Neural progenitor cell (in vitro differentiated cells): Measurements from ENCODE around the gene PAX5. TPM values are rescaled to one million over a fixed set of nuclear protein-coding genes. Genes with fewer than 3 reads are reported as not detected.

ENCODE experiments used
- DNase-seq: peaks from one replicate; pipeline ENCODE4 v3.0.0-alpha.2; 2016; ENCODE audit warnings: low spot score
- H2AFZ ChIP-seq: fragments of 200-600 bp; sonication (generic); replicated peaks from 2 replicates; pipeline ENCODE4 v1.6.1; 2016; ENCODE audit warnings: antibody characterized with exemption
- H3F3A ChIP-seq: fragments of 200-600 bp; sonication (generic); 2 replicates; pipeline ENCODE4 v1.6.1; 2016; ENCODE audit warnings: antibody characterized with exemption, low read depth
- H3K27ac ChIP-seq: fragments of 200-600 bp; sonication (generic); 2 replicates; pipeline ENCODE4 v1.5.1; 2016; ENCODE audit warnings: mild to moderate bottlenecking
- H3K27me3 ChIP-seq: fragments of 200-600 bp; sonication (generic); 2 replicates; pipeline ENCODE4 v1.6.1; 2016; ENCODE audit warnings: mild to moderate bottlenecking, moderate library complexity
- H3K36me3 ChIP-seq: fragments of 200-600 bp; sonication (generic); 2 replicates; pipeline ENCODE4 v1.5.1; 2016
- H3K4me1 ChIP-seq: fragments of 200-600 bp; sonication (generic); 2 replicates; pipeline ENCODE4 v1.6.1; 2016; ENCODE audit warnings: mixed run types
- H3K4me2 ChIP-seq: fragments of 200-600 bp; sonication (generic); 2 replicates; pipeline ENCODE4 v1.6.1; 2016
- H3K4me3 ChIP-seq: fragments of 200-600 bp; sonication (generic); 2 replicates; pipeline ENCODE4 v1.5.1; 2016
- H3K79me2 ChIP-seq: fragments of 200-600 bp; sonication (generic); 2 replicates; pipeline ENCODE4 v1.6.1; 2016; ENCODE audit warnings: low read depth
- H3K9ac ChIP-seq: fragments of 200-600 bp; sonication (generic); 2 replicates; pipeline ENCODE4 v1.6.1; 2016
- H3K9me3 ChIP-seq: fragments of 200-600 bp; sonication (generic); 2 replicates; pipeline ENCODE4 v1.5.1; 2016; ENCODE audit warnings: low read depth
- H4K20me1 ChIP-seq: fragments of 200-600 bp; sonication (generic); 2 replicates; pipeline ENCODE4 v1.6.1; 2016; ENCODE audit warnings: low read depth
- H3K27ac Mint-ChIP-seq: 3 replicates; pipeline ENCODE4 v1.8.0; 2021; ENCODE audit warnings: mixed read lengths
- H3K27me3 Mint-ChIP-seq: 2 replicates; pipeline ENCODE4 v1.8.0; 2022; ENCODE audit warnings: low read depth, mild to moderate bottlenecking, inconsistent platforms, moderate library complexity, mixed read lengths; ENCODE audit not compliant: insufficient read depth
- H3K36me3 Mint-ChIP-seq: 3 replicates; pipeline ENCODE4 v1.8.0; 2021; ENCODE audit warnings: mixed read lengths
- H3K4me1 Mint-ChIP-seq: 3 replicates; pipeline ENCODE4 v1.8.0; 2021; ENCODE audit warnings: mixed read lengths
- H3K4me3 Mint-ChIP-seq: 3 replicates; pipeline ENCODE4 v1.8.0; 2021; ENCODE audit warnings: mild to moderate bottlenecking, moderate library complexity, mixed read lengths
- H3K9me3 Mint-ChIP-seq: 3 replicates; pipeline ENCODE4 v1.8.0; 2020; ENCODE audit warnings: mixed read lengths
- EZH2 ChIP-seq: fragments of 200-600 bp; sonication (generic); IDR thresholded peaks from 2 replicates; pipeline ENCODE4 v1.6.1; 2017; ENCODE audit warnings: antibody characterized with exemption, mild to moderate bottlenecking, moderate library complexity
- EZH2phosphoT487 ChIP-seq: fragments of 200-600 bp; sonication (generic); IDR thresholded peaks from 2 replicates; pipeline ENCODE4 v1.6.1; 2017; ENCODE audit warnings: antibody characterized with exemption
- total RNA-seq: library from RNA; depleted of rRNA; stranded (reverse); fragments of >200 nt; gene quantifications from 2 replicates; pipeline ENCODE4 v1.2.3, GENCODE V29; 2015; ENCODE audit warnings: low replicate concordance
- TF ChIP-seq, protein P1 (sequence below): fragments of 200-600 bp; sonication (generic); IDR thresholded peaks from 2 replicates; pipeline ENCODE4 v1.5.1; 2017; ENCODE audit warnings: antibody characterized with exemption, mild to moderate bottlenecking

The PAX5 gene
- total RNA-seq, 1 donor from 2014 or later = not detected

DNA sequence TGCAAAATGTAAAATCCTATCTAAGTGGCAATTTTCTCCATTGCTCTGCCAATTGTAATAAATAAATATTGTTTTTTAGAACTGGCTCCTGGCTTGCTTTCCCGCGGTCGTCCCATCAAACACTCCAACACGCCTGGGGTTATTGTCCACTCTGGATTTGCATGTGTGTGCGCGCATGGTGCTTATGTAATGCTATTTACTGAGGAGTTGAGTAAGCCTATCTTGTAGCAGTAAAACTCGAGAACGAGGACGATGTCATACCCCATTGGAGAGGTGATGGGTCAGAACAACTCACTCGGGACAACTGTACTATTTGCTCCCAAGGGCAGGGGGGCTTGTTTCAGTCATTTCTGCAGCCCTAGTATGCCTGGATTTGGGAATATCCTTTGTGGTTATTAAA lies 220.9 kb downstream of the PAX5 start:
- no peaks in the 10 kb centered on the region for H3K9me3 ChIP-seq
- H3F3A ChIP-seq = no peaks in the 10 kb centered on the region
- no peak overlapping the region for H3K4me3 Mint-ChIP-seq
- no peak overlapping the region for H3K9ac ChIP-seq
- H3K4me1 ChIP-seq = peaks cover under 1% of the 10 kb centered on the region
- peaks cover 9% of the 10 kb centered on the region for H3K27me3 Mint-ChIP-seq
- H3K27ac Mint-ChIP-seq = no peak overlapping the region
- H4K20me1 ChIP-seq = no peaks in the 10 kb centered on the region
- H3K4me2 ChIP-seq = no peak overlapping the region
- H3K4me1 Mint-ChIP-seq = peaks cover 4% of the 10 kb centered on the region
- no peak for DNase-seq
- H3K4me3 ChIP-seq = no peak overlapping the region
- peaks cover 9% of the 10 kb centered on the region for H3K27me3 ChIP-seq
- H3K27ac ChIP-seq = no peak overlapping the region
- H3K36me3 Mint-ChIP-seq = no peaks in the 10 kb centered on the region
- H3K9me3 Mint-ChIP-seq = peaks cover 2% of the 10 kb centered on the region
- TF ChIP-seq EZH2phosphoT487 (no peak), EZH2 (no peak)
- TF ChIP-seq, protein P1, sequence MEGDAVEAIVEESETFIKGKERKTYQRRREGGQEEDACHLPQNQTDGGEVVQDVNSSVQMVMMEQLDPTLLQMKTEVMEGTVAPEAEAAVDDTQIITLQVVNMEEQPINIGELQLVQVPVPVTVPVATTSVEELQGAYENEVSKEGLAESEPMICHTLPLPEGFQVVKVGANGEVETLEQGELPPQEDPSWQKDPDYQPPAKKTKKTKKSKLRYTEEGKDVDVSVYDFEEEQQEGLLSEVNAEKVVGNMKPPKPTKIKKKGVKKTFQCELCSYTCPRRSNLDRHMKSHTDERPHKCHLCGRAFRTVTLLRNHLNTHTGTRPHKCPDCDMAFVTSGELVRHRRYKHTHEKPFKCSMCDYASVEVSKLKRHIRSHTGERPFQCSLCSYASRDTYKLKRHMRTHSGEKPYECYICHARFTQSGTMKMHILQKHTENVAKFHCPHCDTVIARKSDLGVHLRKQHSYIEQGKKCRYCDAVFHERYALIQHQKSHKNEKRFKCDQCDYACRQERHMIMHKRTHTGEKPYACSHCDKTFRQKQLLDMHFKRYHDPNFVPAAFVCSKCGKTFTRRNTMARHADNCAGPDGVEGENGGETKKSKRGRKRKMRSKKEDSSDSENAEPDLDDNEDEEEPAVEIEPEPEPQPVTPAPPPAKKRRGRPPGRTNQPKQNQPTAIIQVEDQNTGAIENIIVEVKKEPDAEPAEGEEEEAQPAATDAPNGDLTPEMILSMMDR = no peak
- no peaks in the 10 kb centered on the region for H3K79me2 ChIP-seq
- H2AFZ ChIP-seq = no peak overlapping the region
- no peaks in the 10 kb centered on the region for H3K36me3 ChIP-seq

DNA sequence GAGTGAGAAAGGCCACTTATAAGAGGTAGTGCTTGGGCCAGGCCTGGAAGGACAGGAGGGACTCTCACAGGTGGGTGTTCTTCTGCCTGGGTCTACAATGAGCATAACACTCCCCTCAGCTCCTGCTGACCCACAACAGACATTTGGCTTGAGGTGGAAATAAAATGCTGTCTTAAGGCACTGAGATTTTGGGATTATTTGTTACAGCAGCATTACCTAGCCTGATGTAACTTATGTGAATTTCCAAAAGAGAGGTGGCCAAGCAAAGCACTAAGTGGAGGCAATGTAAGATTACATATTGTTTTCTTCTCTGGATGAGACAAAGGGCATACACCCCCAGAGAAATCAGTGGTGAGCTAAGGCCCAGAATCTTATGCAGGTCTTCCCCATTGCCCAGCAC lies 221.5 kb downstream of the PAX5 start:
- Mint-ChIP-seq H3K9me3 (peaks cover 2% of the 10 kb centered on the region), H3K4me3 (no peak overlapping the region), H3K27me3 (peaks cover 6% of the 10 kb centered on the region), H3K4me1 (no peaks in the 10 kb centered on the region), H3K27ac (no peak overlapping the region), H3K36me3 (no peaks in the 10 kb centered on the region)
- H3K4me3 ChIP-seq = no peak overlapping the region
- no peak for DNase-seq
- peaks cover 3% of the 10 kb centered on the region for H3K27me3 ChIP-seq
- no peaks in the 10 kb centered on the region for H3K4me1 ChIP-seq
- no peak overlapping the region for H3K4me2 ChIP-seq
- TF ChIP-seq, protein P1 = no peak
- no peak for TF ChIP-seq EZH2phosphoT487
- TF ChIP-seq EZH2 = no peak
- H3K79me2 ChIP-seq = no peaks in the 10 kb centered on the region
- H3K9me3 ChIP-seq = no peaks in the 10 kb centered on the region
- H3K9ac ChIP-seq = no peak overlapping the region
- no peaks in the 10 kb centered on the region for H3K36me3 ChIP-seq
- H2AFZ ChIP-seq = no peak overlapping the region
- H3F3A ChIP-seq = no peaks in the 10 kb centered on the region
- H3K27ac ChIP-seq = no peak overlapping the region
- H4K20me1 ChIP-seq = no peaks in the 10 kb centered on the region

DNA sequence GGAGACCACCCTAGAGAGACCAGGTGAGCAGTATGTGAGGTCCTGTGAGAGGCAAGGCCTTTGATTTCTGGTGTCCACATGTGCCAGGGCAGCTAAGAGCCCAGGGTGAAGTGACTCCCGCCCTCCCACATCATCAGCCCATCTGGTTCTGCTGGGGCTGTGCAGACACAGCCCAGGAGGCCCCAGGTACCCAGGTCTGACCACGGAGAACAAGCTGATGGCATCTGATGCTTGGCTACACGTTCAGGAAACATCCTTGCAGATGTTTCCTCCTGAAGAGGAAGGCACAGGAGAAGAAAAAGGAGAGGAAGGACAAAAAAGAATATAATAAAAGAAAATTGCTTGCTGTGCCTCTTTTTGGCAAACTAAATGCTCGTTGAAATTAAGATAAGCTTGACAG lies 225.8 kb downstream of the PAX5 start:
- Histone ChIP-seq H3K27me3 (no peaks in the 10 kb centered on the region), H3K4me2 (no peak overlapping the region), H3K9me3 (no peaks in the 10 kb centered on the region), H3F3A (no peaks in the 10 kb centered on the region), H3K9ac (no peak overlapping the region), H4K20me1 (no peaks in the 10 kb centered on the region), H2AFZ (no peak overlapping the region), H3K4me3 (no peak overlapping the region), H3K36me3 (no peaks in the 10 kb centered on the region), H3K27ac (no peak overlapping the region), H3K79me2 (no peaks in the 10 kb centered on the region), H3K4me1 (no peaks in the 10 kb centered on the region)
- H3K4me3 Mint-ChIP-seq = no peak overlapping the region
- peaks cover 12% of the 10 kb centered on the region for H3K4me1 Mint-ChIP-seq
- TF ChIP-seq EZH2 (no peak), EZH2phosphoT487 (no peak)
- TF ChIP-seq, protein P1 = no peak
- peaks cover 9% of the 10 kb centered on the region for H3K27me3 Mint-ChIP-seq
- DNase-seq = no peak
- no peaks in the 10 kb centered on the region for H3K36me3 Mint-ChIP-seq
- H3K27ac Mint-ChIP-seq = no peak overlapping the region
- H3K9me3 Mint-ChIP-seq = no peaks in the 10 kb centered on the region

DNA sequence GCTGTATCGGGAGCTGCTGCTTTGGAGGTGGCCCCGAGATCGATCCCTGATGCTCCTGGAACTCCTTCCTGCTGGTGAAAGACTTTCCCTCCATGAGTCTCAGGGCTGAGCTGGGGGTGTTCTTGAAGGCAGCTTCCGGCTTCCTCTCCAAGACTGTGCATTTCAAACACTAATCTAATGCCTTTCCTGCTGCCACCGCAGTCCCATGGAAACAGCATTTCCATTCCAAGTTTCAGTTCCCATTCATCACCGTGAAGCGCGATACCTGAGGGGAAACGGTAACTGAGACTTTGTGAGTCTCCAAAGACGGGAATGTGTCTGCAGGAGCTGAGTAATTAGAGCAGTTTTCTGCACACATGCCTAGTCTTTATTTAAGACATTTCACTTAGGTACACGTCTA lies 230.1 kb downstream of the PAX5 start:
- TF ChIP-seq EZH2 (no peak), EZH2phosphoT487 (no peak)
- TF ChIP-seq, protein P1 = no peak

More for the DNA sequence above, 230.1 kb downstream of the PAX5 start:
- Mint-ChIP-seq H3K27me3 (peaks cover 7% of the 10 kb centered on the region), H3K9me3 (peaks cover 6% of the 10 kb centered on the region), H3K36me3 (no peaks in the 10 kb centered on the region), H3K27ac (no peak overlapping the region), H3K4me1 (peaks cover 23% of the 10 kb centered on the region), H3K4me3 (peak overlapping the region; percentile 18)
- Histone ChIP-seq H3K9ac (no peak overlapping the region), H3K4me2 (no peak overlapping the region), H3K36me3 (no peaks in the 10 kb centered on the region), H3F3A (no peaks in the 10 kb centered on the region), H2AFZ (no peak overlapping the region), H3K4me3 (no peak overlapping the region), H4K20me1 (no peaks in the 10 kb centered on the region), H3K9me3 (no peaks in the 10 kb centered on the region), H3K79me2 (no peaks in the 10 kb centered on the region), H3K27ac (no peak overlapping the region), H3K4me1 (no peaks in the 10 kb centered on the region), H3K27me3 (no peaks in the 10 kb centered on the region)
- no peak for DNase-seq
